CD14-positive monocyte (primary cell): ENCODE measurements around the gene MED13L. TPM values are rescaled to one million over a fixed set of nuclear protein-coding genes. Genes with fewer than 3 reads are reported as not detected.

ENCODE experiments used
- DNase-seq, 3 donors: peaks; one replicate each; pipeline ENCODE4 v3.0.0-alpha.2; 2011 to 2022
- H2AFZ ChIP-seq: 2 replicates; pipeline ENCODE4 v1.6.0; 2012; ENCODE audit warnings: mild to moderate bottlenecking, low read depth, low read length, inconsistent platforms; ENCODE audit not compliant: insufficient read depth, poor library complexity, severe bottlenecking
- H3K27ac ChIP-seq, 2 donors: 1 replicate in 1 of 2; 2 replicates in 1 of 2; pipeline ENCODE4 v1.5.1; 2012 to 2013; ENCODE audit warnings: low read length in 2 of 2, control low read depth in 1 of 2, inconsistent platforms in 1 of 2, low read depth in 1 of 2, mild to moderate bottlenecking in 1 of 2
- H3K27me3 ChIP-seq, 2 donors: one replicate each; pipeline versions ENCODE4 v1.6.0 to v1.6.1; 2011 to 2013; ENCODE audit warnings: low read length in 2 of 2; ENCODE audit not compliant: control insufficient read depth in 2 of 2, insufficient read depth in 2 of 2
- H3K36me3 ChIP-seq, 2 donors: replicated peaks in 1 of 2; 1 replicate in 1 of 2; 2 replicates in 1 of 2; pipeline versions ENCODE4 v1.5.1 to v1.6.1; 2012 to 2013; ENCODE audit warnings: low read length in 2 of 2, control low read depth in 1 of 2, inconsistent platforms in 1 of 2, mild to moderate bottlenecking in 1 of 2; ENCODE audit not compliant: insufficient read depth in 2 of 2, control insufficient read depth in 1 of 2
- H3K4me1 ChIP-seq, 2 donors: 1 replicate in 1 of 2; 2 replicates in 1 of 2; pipeline versions ENCODE4 v1.5.1 to v1.6.1; 2012 to 2013; ENCODE audit warnings: low read length in 2 of 2, control low read depth in 1 of 2, inconsistent platforms in 1 of 2, mild to moderate bottlenecking in 1 of 2, moderate library complexity in 1 of 2; ENCODE audit not compliant: insufficient read depth in 2 of 2, control insufficient read depth in 1 of 2
- H3K4me2 ChIP-seq: replicated peaks from 2 replicates; pipeline ENCODE3; 2012; ENCODE audit warnings: low read length, moderate library complexity, mild to moderate bottlenecking; ENCODE audit not compliant: poor library complexity, severe bottlenecking; ENCODE audit errors: extremely low read depth
- H3K4me3 ChIP-seq, 3 experiments: fragments of 200-600 bp in 1 of 3; sonication (generic) in 1 of 3; replicated peaks in 1 of 3; 1 replicate in 2 of 3; 2 replicates in 1 of 3; pipeline ENCODE4 v1.5.1; 2011 to 2013; ENCODE audit warnings: low read length in 3 of 3, mild to moderate bottlenecking in 3 of 3, control low read depth in 2 of 3, low read depth in 2 of 3, inconsistent platforms in 1 of 3, moderate library complexity in 1 of 3
- H3K79me2 ChIP-seq: 2 replicates; pipeline ENCODE4 v1.6.0; 2012; ENCODE audit warnings: mild to moderate bottlenecking, control low read depth, inconsistent platforms, low read length, moderate library complexity; ENCODE audit not compliant: insufficient read depth
- H3K9ac ChIP-seq: 2 replicates; pipeline ENCODE4 v1.6.0; 2017; ENCODE audit warnings: low read length, mild to moderate bottlenecking; ENCODE audit not compliant: insufficient read depth, poor library complexity, severe bottlenecking
- H3K9me3 ChIP-seq, 2 donors: replicated peaks in 1 of 2; 1 replicate in 1 of 2; 2 replicates in 1 of 2; pipeline versions ENCODE4 v1.5.1 to v1.6.1; 2012 to 2013; ENCODE audit warnings: low read length in 2 of 2, control low read depth in 1 of 2; ENCODE audit not compliant: control insufficient read depth in 1 of 2, insufficient read depth in 1 of 2
- H4K20me1 ChIP-seq: 2 replicates; pipeline ENCODE4 v1.6.0; 2012; ENCODE audit warnings: mild to moderate bottlenecking, low read length, control low read depth, moderate library complexity; ENCODE audit not compliant: insufficient read depth
- H3K27ac Mint-ChIP-seq, 7 donors: one replicate each; pipeline ENCODE4 v1.8.0; 2020; ENCODE audit warnings: mild to moderate bottlenecking in 7 of 7, mixed read lengths in 7 of 7, moderate library complexity in 6 of 7, inconsistent platforms in 2 of 7
- H3K27me3 Mint-ChIP-seq, 3 donors: one replicate each; pipeline ENCODE4 v1.8.0; 2021 to 2022; ENCODE audit warnings: low read depth in 3 of 3, mild to moderate bottlenecking in 3 of 3, mixed read lengths in 3 of 3, moderate library complexity in 3 of 3, inconsistent platforms in 1 of 3
- H3K36me3 Mint-ChIP-seq, 2 donors: one replicate each; pipeline ENCODE4 v1.8.0; 2020; ENCODE audit warnings: mixed read lengths in 2 of 2, inconsistent platforms in 1 of 2, mild to moderate bottlenecking in 1 of 2
- H3K4me1 Mint-ChIP-seq: one replicate; pipeline ENCODE4 v1.8.0; 2020; ENCODE audit warnings: mild to moderate bottlenecking, mixed read lengths
- H3K4me3 Mint-ChIP-seq, 2 donors: one replicate each; pipeline ENCODE4 v1.8.0; 2020; ENCODE audit warnings: mild to moderate bottlenecking in 2 of 2, mixed read lengths in 2 of 2, moderate library complexity in 1 of 2
- H3K9me3 Mint-ChIP-seq, 7 donors: one replicate each; pipeline ENCODE4 v1.8.0; 2020 to 2022; ENCODE audit warnings: mixed read lengths in 7 of 7, mild to moderate bottlenecking in 6 of 7, moderate library complexity in 6 of 7, inconsistent platforms in 2 of 7
- CTCF ChIP-seq: fragments of 200-600 bp; IDR thresholded peaks from one replicate; pipeline ENCODE4 v1.8.0; 2022; ENCODE audit warnings: antibody characterized with exemption, mild to moderate bottlenecking
- WGBS: methylation state at CpG from one replicate; pipeline ENCODE4 v1.1.5; 2013; ENCODE audit warnings: missing lambda C conversion rate; ENCODE audit not compliant: insufficient coverage; 5-methylcytosine and 5-hydroxymethylcytosine counted together
- intact Hi-C, 2 donors: fragments of 100-400 bp; cut with micrococcal nuclease; formaldehyde crosslinking; loops; one replicate each; pipeline versions ENCODE4 v1.15.0 to v1.15.1; 2023
- polyA plus RNA-seq, 3 donors: library from polyadenylated mRNA; depleted of rRNA in 1 of 3; unstranded in 2 of 3; stranded (reverse) in 1 of 3; fragments of 300-500 nt in 2 of 3; fragments of >200 nt in 1 of 3; fragmentation: Illumina TruSeq in 2 of 3; gene quantifications; 1 replicate in 2 of 3; 2 replicates in 1 of 3; pipeline ENCODE4 v1.2.3, GENCODE V29; 2012 to 2021

MED13L gene
- polyA plus RNA-seq, 3 donors = 4.4 to 42.0 (median 7.5) TPM

GRCh38 chr12:116318576-116319232 is 41.2 kb upstream of the MED13L start:
- Mint-ChIP-seq H3K27me3 (peaks cover 0 to 8% (median 0%) of the 10 kb centered on the region in 3 donors), H3K36me3 (peaks cover 0 to 1% of the 10 kb centered on the region in 2 donors), H3K9me3 (peaks cover 0 to 1% (median 0%) of the 10 kb centered on the region in 7 donors), H3K4me1 (peaks cover 56% of the 10 kb centered on the region), H3K4me3 (no peak overlapping the region), H3K27ac (peak overlapping the region in 2 of 7 donors; percentile 28 to 78)
- no peak overlapping the region for H3K27ac ChIP-seq
- TF ChIP-seq CTCF = no peak
- no peak overlapping the region for H3K4me3 ChIP-seq
- no peak for DNase-seq
- H4K20me1 ChIP-seq = no peaks in the 10 kb centered on the region
- H3K4me2 ChIP-seq = no peak overlapping the region
- WGBS = 90% methylated on average over 15 of the region's 21 CpGs
- intact Hi-C loops = no loop called here
- H3K9ac ChIP-seq = no peak overlapping the region
- no peaks in the 10 kb centered on the region for H3K79me2 ChIP-seq
- no peak overlapping the region for H2AFZ ChIP-seq
- H3K9me3 ChIP-seq = no peaks in the 10 kb centered on the region
- H3K36me3 ChIP-seq = no peaks in the 10 kb centered on the region
- H3K27me3 ChIP-seq = no peaks in the 10 kb centered on the region
- peaks cover 46 to 47% of the 10 kb centered on the region in 2 donors for H3K4me1 ChIP-seq

GRCh38 chr12:116317986-116318575 is 40.6 kb upstream of the MED13L start:
- H3K9ac ChIP-seq = no peak overlapping the region
- H3K79me2 ChIP-seq = no peaks in the 10 kb centered on the region
- intact Hi-C loops = no loop called here
- Mint-ChIP-seq H3K9me3 (peaks cover 0 to 1% (median 0%) of the 10 kb centered on the region in 7 donors), H3K36me3 (peaks cover 0 to 1% of the 10 kb centered on the region in 2 donors), H3K27ac (peak overlapping the region in 1 of 7 donors; percentile 56), H3K27me3 (peaks cover 0 to 8% (median 0%) of the 10 kb centered on the region in 3 donors), H3K4me3 (no peak overlapping the region), H3K4me1 (peaks cover 51% of the 10 kb centered on the region)
- no peaks in the 10 kb centered on the region for H4K20me1 ChIP-seq
- H3K27ac ChIP-seq = no peak overlapping the region
- WGBS = 80% methylated on average over 18 of the region's 23 CpGs
- no peaks in the 10 kb centered on the region for H3K27me3 ChIP-seq
- no peaks in the 10 kb centered on the region for H3K9me3 ChIP-seq
- DNase-seq = no peak
- no peak overlapping the region for H3K4me3 ChIP-seq
- TF ChIP-seq CTCF = no peak
- no peak overlapping the region for H2AFZ ChIP-seq
- no peaks in the 10 kb centered on the region for H3K36me3 ChIP-seq
- peaks cover 40 to 41% of the 10 kb centered on the region in 2 donors for H3K4me1 ChIP-seq
- no peak overlapping the region for H3K4me2 ChIP-seq
